CD1c-positive myeloid dendritic cell (primary cell): Measurements from ENCODE around the gene GPR31.
A peak's percentile ranks its signal among the peaks of the same experiment; 100 is the strongest.
"Not testable (repeated sequence)": the region's sequence is repeated elsewhere in the genome, so short reads cannot be mapped to it uniquely, and the experiment has no call there.

Experiments
- DNase-seq: peaks from one replicate; pipeline ENCODE4 v3.0.0-alpha.2; 2016; ENCODE audit errors: extremely low spot score

Gene GPR31

GRCh38 chr6:167167699-167168098 is 9.9 kb upstream of the GPR31 start:
- not testable (repeated sequence) for DNase-seq

- no peak for DNase-seq
Measured at GRCh38 chr6:167165858-167166471, 8.2 kb upstream of the GPR31 start.

GRCh38 chr6:167164261-167164660 is 6.5 kb upstream of the GPR31 start:
- no peak for DNase-seq

GRCh38 chr6:167163476-167164011 is 5.8 kb upstream of the GPR31 start:
- no peak for DNase-seq

GRCh38 chr6:167162591-167162990 is 4.8 kb upstream of the GPR31 start:
- no peak for DNase-seq

- DNase-seq: no peak
Measured at GRCh38 chr6:167161851-167162467, 4.2 kb upstream of the GPR31 start.

- DNase-seq: no peak
Measured at GRCh38 chr6:167157414-167157813, 366 bp downstream of the GPR31 start.

- DNase-seq: no peak
Measured at GRCh38 chr6:167154895-167155294, 2.9 kb downstream of the GPR31 start.

- DNase-seq: no peak
Measured at GRCh38 chr6:167154291-167154690, 3.5 kb downstream of the GPR31 start.

- DNase-seq: peak; percentile 73
Measured at GRCh38 chr6:167153521-167153959, 4.2 kb downstream of the GPR31 start.

GRCh38 chr6:167152862-167153261 is 4.9 kb downstream of the GPR31 start:
- DNase-seq: no peak

- no peak for DNase-seq
Measured at GRCh38 chr6:167151648-167152047, 6.1 kb downstream of the GPR31 start.

- DNase-seq: peak; percentile 19
Measured at GRCh38 chr6:167150941-167151549, 6.7 kb downstream of the GPR31 start.

GRCh38 chr6:167148997-167149396 is 8.8 kb downstream of the GPR31 start:
- DNase-seq: no peak

- no peak for DNase-seq
Measured at GRCh38 chr6:167148021-167148420, 9.8 kb downstream of the GPR31 start.

- no peak for DNase-seq
Measured at GRCh38 chr6:167146977-167147376, 10.8 kb downstream of the GPR31 start.

GRCh38 chr6:167146135-167146534 is 11.6 kb downstream of the GPR31 start:
- DNase-seq: no peak

GRCh38 chr6:167145461-167145860 is 12.3 kb downstream of the GPR31 start:
- DNase-seq: no peak

- no peak for DNase-seq
Measured at GRCh38 chr6:167143041-167143440, 14.7 kb downstream of the GPR31 start.

GRCh38 chr6:167142433-167142761 is 15.4 kb downstream of the GPR31 start:
- DNase-seq: no peak

- DNase-seq: peak; percentile 61
Measured at GRCh38 chr6:167141667-167142432, 15.9 kb downstream of the GPR31 start.
